SKM-1 (cell line): ENCODE measurements around the gene GEMIN8.

Experiments used
- DNase-seq: peaks from one replicate; lab custom pipeline; 2025; ENCODE audit not compliant: unreplicated experiment; lab: John Stamatoyannopoulos, UW

Gene GEMIN8

DNA sequence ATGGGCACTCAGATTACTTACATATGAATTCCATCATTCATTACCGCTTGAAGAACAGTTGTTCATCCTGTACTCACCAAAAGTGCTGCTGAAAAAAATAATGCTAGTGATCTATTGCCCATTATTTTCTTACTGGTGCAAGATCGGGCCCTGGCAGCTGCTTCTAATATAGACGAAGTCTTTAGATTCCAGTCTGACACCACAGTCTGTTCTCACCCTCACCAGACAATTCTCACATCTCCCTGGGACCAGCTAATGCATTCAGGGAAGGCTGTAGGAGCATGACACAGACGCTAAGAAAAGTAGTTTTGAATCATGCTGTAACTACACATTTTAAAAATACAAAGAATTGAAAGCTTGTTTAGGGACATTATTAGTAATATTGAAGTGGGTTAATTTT, 13.8 kb downstream of the GEMIN8 start:
- no peak for DNase-seq

- no peak for DNase-seq
These were observed 14.4 kb downstream of the GEMIN8 start for GRCh38 chrX:14015294-14015693.

- no peak for DNase-seq
These were observed 15.2 kb downstream of the GEMIN8 start for GRCh38 chrX:14014526-14014925.

GRCh38 chrX:14013054-14013453, 16.6 kb downstream of the GEMIN8 start:
- DNase-seq: no peak

DNA sequence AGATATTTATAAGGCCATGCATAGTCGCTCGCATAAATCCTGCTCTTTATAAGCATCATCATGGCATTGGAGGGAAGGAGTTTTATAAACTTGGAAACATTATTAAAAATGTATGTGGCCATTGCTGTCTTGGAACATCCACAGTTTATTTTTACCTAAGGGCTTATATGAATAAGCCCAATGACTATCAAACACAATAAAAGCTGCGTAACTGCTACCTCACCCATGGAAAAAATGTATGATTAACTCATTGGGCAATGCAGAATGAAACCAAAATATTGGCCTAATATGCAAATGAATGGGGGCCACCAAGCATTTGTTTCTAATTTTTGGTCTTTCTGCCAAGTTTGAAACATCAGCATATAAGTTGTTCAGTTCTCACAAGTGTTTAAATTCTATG, 19.1 kb downstream of the GEMIN8 start:
- DNase-seq: no peak

- DNase-seq: no peak
These were observed 23.2 kb downstream of the GEMIN8 start for GRCh38 chrX:14006540-14006939.

GRCh38 chrX:14003876-14004425, 25.7 kb downstream of the GEMIN8 start:
- no peak for DNase-seq

DNA sequence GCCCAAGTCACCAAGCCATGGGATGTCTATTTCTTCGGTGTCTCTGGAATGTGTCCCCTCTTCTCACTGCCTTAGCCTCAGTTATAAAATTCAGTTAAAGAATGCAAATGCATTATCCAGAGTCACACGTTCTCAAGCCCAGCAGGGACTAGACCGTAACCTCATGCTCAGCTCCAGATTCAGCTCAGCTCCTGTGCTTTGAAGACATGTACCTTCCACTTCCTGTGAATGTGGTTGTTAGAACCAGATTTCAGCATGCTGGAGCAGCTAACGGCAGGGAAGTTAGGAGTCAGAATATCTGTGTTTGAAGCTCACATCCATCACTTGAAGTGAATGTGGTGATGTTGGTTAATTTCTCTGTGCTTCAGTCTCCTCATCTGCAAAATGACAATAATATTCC, 26.7 kb downstream of the GEMIN8 start:
- no peak for DNase-seq

GRCh38 chrX:13996650-13997049, 33.0 kb downstream of the GEMIN8 start:
- no peak for DNase-seq

DNA sequence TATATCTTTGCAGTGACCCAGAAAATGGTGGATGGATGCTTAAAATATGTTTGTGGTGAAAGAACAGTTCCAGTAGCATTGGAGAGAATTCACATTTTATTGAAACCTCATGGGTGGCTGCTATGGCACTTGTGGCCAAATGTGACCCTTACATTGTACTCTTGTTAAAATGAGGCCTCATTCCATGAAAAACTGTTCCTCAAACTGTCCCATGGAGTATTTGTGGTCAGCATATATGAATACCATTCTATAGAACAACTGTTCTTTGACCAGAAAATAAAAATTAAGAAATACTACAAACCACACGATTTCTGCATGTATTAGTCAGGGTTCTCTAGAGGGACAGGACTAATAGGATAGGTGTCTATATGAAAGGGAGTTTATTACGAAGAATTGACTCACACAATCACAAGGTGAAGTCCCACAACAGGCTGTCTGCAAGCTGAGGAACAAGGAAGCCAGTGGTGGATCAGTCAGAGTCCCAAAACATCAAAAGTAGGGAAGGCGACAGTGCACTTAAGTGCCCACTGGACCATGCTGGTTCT, 35.1 kb downstream of the GEMIN8 start:
- no peak for DNase-seq

DNA sequence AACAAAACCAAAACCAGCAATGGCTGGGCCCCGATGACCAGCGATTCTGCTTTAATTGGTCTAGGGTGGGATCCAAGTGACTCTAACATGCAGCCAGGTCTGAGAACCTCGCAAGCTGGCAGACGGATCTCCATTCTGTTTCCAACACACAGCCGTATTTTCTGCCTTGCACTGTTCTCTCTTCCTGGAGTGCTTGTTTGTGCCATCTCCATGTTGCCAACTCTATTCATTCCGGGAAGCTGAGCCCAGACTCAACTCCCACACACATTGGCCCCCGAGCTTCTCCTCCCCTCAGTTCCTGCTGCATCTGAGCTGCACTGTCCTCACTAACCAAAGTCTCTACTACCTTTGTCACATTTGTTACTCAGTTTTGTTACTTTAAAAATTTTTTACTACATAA, 35.6 kb downstream of the GEMIN8 start:
- DNase-seq: no peak

DNA sequence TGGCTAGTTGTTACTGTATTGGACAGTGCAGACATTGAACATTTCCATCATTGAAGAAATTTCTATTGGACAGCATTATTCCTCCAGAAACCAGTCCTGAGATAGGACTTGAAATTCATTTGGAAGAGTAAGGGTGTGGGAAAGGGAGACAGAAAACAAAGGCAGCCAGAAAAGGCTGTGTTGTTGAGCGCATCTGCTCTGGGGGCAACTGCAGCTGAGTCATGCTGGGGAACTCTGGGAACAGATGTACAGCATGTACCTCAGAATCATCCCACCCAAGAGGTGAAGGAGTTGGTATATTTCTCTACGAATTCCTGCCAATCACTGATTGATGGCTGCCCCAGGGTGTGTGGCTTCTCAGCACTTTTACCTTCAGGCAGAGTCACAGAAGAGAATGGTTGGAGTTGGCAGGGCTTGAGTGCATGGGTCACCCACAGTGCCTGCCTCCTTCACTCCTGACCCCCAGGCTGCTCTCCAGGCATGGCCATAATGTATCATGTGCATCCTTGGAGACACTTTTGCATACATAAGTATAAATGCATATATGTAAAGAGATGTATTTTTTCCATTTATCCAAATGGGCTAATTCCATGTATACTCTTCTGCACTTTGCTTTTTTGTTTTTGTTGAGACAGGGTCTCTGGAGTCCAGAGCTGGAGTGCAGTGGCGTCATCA, 39.4 kb downstream of the GEMIN8 start:
- no peak for DNase-seq

GRCh38 chrX:13985697-13986435, 43.8 kb downstream of the GEMIN8 start:
- no peak for DNase-seq

GRCh38 chrX:13983734-13984133, 46.0 kb downstream of the GEMIN8 start:
- DNase-seq: no peak

DNA sequence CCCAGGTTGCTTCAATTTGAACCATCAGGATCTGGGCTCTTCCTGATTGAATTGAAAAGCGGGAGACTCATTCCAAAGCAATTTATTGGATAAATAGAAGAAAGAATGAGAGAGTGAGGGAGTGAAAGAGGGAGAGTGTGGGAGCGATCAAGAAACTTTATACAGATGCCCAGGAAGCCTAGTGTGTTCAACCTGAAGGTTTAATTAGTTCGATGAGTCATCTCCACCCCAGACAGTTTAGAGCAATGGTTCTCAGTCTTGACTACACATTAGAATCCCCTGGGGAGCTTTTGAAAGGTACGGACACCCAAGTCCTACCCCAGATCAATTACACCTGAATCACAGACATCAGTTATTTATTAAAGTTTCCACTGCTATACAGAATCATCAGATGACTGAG, 61.5 kb downstream of the GEMIN8 start:
- no peak for DNase-seq

DNA sequence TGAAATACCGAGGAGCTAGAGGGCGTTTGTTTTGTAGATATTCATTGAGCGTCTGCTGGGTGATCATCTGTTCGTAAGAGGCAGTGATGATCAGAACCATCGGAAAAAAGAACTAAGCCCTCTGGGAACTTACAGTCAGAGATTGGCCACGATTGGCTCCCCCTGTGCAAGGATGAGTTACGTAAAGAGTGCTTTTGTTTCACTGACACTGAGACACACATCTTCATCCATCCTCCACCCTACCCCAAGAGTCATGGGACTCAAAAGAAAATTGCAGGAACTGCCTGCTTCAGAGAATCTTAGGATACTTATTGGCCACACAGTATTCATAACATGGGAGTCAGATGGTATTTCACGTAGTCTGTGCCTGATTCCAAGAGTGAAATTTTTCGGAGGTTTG, 62.1 kb downstream of the GEMIN8 start:
- no peak for DNase-seq

DNA sequence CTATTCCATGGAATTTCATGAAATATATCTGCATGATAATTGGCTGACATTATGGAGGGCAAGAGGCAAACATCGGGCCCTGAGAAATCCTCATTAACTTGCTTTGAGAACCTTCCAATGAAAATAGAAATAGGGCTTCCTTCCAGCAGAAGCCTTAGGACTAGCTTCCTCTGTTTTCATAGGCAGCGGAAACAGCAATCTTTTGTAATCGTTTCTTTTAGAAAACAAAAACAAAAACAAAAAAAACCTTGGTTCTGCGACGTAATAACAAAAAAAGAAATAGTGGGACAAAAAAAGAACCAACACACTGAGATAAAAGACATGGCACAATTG, 62.9 kb downstream of the GEMIN8 start:
- no peak for DNase-seq

- DNase-seq: no peak
These were observed 63.5 kb downstream of the GEMIN8 start for GRCh38 chrX:13966071-13966792.

- no peak for DNase-seq
These were observed 64.2 kb downstream of the GEMIN8 start for GRCh38 chrX:13965531-13965930.

DNA sequence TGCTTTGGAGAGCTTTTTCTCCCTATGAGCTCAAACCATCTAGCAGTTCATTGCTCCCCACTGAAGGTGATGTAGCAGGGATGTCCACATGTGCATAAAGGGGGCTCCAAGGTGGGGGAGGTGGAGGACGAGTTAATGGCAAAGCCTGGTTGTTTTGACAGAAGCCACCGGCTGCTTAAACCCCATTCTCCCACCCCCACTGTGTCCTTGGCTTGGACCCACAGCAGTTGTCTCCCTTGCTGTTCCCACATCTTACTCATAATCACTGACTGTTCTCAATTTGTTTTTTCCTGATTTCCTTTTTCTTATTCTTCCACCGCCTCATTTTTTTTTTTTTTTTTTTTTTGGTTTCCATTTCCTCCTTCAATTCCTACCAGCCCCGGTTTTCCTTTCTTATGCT, 72.7 kb downstream of the GEMIN8 start:
- no peak for DNase-seq
